Coronary artery (tissue), 2 donors: Measurements from ENCODE around the gene SYT7.

Experiments
- DNase-seq: peaks from one replicate; pipeline ENCODE4 v3.0.0-alpha.2; 2017; ENCODE audit warnings: low spot score
- H3K27ac ChIP-seq, 2 donors: fragments of 200-600 bp; sonication (generic); one replicate each; pipeline ENCODE4 v1.5.1; 2016 to 2019
- H3K4me3 ChIP-seq: fragments of 200-600 bp; sonication (generic); 2 replicates; pipeline ENCODE4 v1.5.1; 2016; ENCODE audit warnings: mild to moderate bottlenecking, moderate library complexity
- TF ChIP-seq, protein P1 (sequence below): fragments of 200-600 bp; sonication (generic); IDR thresholded peaks from one replicate; pipeline ENCODE4 v1.5.1; 2019; ENCODE audit warnings: antibody characterized with exemption

The SYT7 gene, protein sequence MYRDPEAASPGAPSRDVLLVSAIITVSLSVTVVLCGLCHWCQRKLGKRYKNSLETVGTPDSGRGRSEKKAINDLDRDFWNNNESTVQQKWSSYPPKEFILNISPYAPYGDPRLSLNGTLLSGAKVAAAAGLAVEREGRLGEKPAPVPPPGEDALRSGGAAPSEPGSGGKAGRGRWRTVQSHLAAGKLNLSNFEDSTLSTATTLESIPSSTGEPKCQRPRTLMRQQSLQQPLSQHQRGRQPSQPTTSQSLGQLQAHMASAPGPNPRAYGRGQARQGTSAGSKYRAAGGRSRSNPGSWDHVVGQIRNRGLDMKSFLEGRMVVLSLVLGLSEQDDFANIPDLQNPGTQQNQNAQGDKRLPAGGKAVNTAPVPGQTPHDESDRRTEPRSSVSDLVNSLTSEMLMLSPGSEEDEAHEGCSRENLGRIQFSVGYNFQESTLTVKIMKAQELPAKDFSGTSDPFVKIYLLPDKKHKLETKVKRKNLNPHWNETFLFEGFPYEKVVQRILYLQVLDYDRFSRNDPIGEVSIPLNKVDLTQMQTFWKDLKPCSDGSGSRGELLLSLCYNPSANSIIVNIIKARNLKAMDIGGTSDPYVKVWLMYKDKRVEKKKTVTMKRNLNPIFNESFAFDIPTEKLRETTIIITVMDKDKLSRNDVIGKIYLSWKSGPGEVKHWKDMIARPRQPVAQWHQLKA

GRCh38 chr11:61581030-61581928 is at the start of gene SYT7:
TSS of gene SYT7 (minus strand) at chr11:61581076. CDS start at chr11:61580820, 256 bp downstream.
- H3K27ac ChIP-seq, result peak within 1 kb of the TSS in 1 of 2 donors; percentile 86
- TF ChIP-seq, protein P1, sequence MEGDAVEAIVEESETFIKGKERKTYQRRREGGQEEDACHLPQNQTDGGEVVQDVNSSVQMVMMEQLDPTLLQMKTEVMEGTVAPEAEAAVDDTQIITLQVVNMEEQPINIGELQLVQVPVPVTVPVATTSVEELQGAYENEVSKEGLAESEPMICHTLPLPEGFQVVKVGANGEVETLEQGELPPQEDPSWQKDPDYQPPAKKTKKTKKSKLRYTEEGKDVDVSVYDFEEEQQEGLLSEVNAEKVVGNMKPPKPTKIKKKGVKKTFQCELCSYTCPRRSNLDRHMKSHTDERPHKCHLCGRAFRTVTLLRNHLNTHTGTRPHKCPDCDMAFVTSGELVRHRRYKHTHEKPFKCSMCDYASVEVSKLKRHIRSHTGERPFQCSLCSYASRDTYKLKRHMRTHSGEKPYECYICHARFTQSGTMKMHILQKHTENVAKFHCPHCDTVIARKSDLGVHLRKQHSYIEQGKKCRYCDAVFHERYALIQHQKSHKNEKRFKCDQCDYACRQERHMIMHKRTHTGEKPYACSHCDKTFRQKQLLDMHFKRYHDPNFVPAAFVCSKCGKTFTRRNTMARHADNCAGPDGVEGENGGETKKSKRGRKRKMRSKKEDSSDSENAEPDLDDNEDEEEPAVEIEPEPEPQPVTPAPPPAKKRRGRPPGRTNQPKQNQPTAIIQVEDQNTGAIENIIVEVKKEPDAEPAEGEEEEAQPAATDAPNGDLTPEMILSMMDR, result no peak
- peak within 1 kb of the TSS; percentile 81 for H3K4me3 ChIP-seq
- peak; percentile 97 for DNase-seq

DNA sequence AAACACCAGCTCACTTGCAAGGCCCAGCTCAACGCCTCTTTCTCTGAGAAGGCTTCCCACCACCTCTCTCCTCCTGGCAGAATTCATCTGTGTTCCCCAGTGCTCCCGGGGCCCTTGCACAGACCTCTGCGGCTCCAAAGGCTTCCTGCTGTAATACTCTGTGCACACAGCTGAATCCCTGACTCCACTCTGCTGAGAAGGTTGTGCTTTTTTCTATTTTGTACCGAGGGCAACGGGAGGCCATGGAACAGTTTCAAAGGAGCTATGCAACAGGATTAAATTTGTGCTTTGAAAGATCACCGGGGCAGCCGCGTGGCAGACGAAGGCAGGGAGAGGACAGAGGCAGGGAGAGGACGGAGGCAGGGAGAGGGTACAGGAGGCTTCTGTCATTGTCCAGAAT is 49.2 kb upstream of the SYT7 start:
- no peak overlapping the region for H3K27ac ChIP-seq
- TF ChIP-seq, protein P1, result no peak
- no peak for DNase-seq
- no peak overlapping the region for H3K4me3 ChIP-seq

DNA sequence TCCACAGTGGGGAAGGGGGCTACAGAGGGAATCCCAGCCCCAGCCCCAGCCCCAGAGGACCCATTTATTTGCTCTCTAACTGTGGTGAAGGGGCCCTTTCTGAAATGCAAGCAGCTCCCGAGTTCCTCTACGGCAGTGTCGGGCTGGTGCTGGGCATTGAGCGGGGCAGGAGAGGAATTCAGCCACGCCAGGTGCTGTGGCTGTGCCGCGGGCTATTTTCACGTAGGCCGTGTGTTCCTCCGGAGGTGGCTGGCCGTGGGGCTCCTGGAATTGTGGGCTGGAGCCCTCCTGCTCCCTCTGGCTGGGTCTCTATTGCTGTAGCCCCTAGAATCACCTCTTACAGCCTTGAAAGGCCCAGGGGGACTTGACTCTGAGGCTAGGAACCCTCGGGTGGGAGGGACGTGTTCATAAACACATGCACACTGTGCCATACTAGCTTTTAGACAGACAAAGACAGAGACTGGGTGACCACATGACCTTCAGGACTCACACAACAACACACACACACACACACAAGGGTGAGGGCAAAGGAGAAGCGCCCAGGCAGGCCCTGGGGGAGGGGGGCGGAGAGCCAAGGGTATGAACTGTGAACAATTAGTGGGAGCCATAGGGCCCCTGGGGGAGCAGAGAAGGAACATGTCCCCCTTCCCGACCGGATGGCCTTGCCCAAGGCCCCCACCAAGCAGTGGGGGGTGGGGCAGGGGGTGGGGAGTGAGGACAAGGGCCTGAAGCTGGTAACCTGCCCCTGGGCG is 48.4 kb upstream of the SYT7 start:
- DNase-seq, result no peak
- TF ChIP-seq, protein P1, result no peak
- H3K4me3 ChIP-seq, result no peak overlapping the region
- H3K27ac ChIP-seq, result no peak overlapping the region

- TF ChIP-seq, protein P1, result no peak
- no peak for DNase-seq
- Histone ChIP-seq H3K27ac (no peak overlapping the region), H3K4me3 (no peak overlapping the region)
These were observed 47.7 kb upstream of the SYT7 start for GRCh38 chr11:61628662-61628970.

DNA sequence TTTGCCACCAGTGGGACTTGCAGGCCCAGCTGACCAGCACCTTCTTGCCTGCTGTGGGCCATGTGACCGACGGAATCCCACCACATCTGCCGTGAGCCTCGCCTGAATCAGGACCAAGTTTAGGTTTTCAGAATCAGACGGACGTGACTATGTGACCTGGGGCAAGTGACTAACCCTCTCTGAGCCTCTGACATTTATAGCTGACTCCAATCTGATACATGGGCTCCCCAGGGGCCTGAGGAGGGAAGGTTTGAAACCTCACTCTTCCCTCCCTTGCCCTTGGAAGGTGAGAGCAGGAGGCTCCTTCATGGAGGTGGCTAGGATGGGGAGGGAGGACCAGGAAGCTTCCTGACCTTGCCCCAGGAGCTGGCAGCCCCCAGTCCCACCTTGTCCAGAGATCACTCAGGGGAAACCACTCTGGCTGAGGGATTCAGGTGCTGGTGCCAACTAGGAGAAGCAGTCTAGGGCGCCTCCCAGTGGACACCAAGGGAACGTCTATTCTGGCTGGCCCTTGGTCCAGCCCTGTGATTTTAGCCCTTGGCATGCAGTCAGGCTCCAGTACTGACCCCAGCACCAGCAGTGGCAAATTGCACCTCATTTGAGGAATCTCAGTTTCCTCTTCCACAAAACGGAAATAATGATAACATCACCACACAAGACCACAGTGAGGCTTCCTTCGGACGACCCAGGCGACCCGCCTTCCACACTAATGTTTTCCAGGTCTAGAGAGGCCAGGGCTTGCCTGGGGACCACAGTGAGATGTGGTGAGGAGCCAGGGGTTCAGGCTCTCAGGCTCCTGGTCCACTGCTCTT is 47.2 kb upstream of the SYT7 start:
- Histone ChIP-seq H3K4me3 (no peak overlapping the region), H3K27ac (no peak overlapping the region)
- TF ChIP-seq, protein P1, result no peak
- DNase-seq, result no peak
